H1 (cell line): ENCODE results near the gene SCO2. TPM values are rescaled to one million over a fixed set of nuclear protein-coding genes. Genes with fewer than 3 reads are reported as not detected.

Source experiments
- CTCF ChIA-PET: fragments of 300-600 bp; sonication (Branson Sonifier 250); formaldehyde crosslinking; loops from one replicate; lab custom pipeline; 2021; ENCODE audit not compliant: partially characterized antibody; lab: Charles Lee
- POLR2A ChIA-PET: fragments of 300-600 bp; sonication (Branson Sonifier 250); formaldehyde crosslinking; loops from one replicate; lab custom pipeline; 2021; ENCODE audit warnings: inconsistent platforms; ENCODE audit not compliant: partially characterized antibody; lab: Charles Lee
- DNase-seq, 2 experiments: peaks; one replicate each; pipeline versions ENCODE4 v3.0.0 to v3.0.0-alpha.2; 2010 to 2022; ENCODE audit warnings: low spot score in 2 of 2, low read depth in 1 of 2, mixed read lengths in 1 of 2
- FAIRE-seq: peaks from 2 replicates; lab custom pipeline; 2011; peaks lifted over from hg19 to GRCh38; lab: Jason Lieb, UNC
- H2AFZ ChIP-seq: 2 replicates; pipeline ENCODE4 v1.8.1; 2012; ENCODE audit warnings: low read length, inconsistent platforms
- H2AK5ac ChIP-seq: 2 replicates; pipeline ENCODE4 v1.6.1; 2013; ENCODE audit warnings: low read depth, low read length
- H2BK120ac ChIP-seq: replicated peaks from 2 replicates; pipeline ENCODE3; 2013; ENCODE audit warnings: low read depth, low read length, inconsistent platforms
- H2BK12ac ChIP-seq: 2 replicates; pipeline ENCODE4 v1.6.1; 2013; ENCODE audit warnings: low read depth, low read length
- H2BK15ac ChIP-seq: 2 replicates; pipeline ENCODE4 v1.6.1; 2013; ENCODE audit warnings: low read length
- H2BK20ac ChIP-seq: 2 replicates; pipeline ENCODE4 v1.6.1; 2013; ENCODE audit warnings: low read length
- H2BK5ac ChIP-seq: 2 replicates; pipeline ENCODE4 v1.6.1; 2013; ENCODE audit warnings: low read depth, low read length
- H3K14ac ChIP-seq: 2 replicates; pipeline ENCODE4 v1.6.1; 2013; ENCODE audit warnings: inconsistent platforms; ENCODE audit not compliant: insufficient read length
- H3K18ac ChIP-seq: 2 replicates; pipeline ENCODE4 v1.6.1; 2013; ENCODE audit warnings: low read length; ENCODE audit errors: extremely low read depth
- H3K23ac ChIP-seq: 2 replicates; pipeline ENCODE4 v1.6.1; 2013; ENCODE audit warnings: inconsistent platforms; ENCODE audit not compliant: insufficient read length
- H3K23me2 ChIP-seq: 2 replicates; pipeline ENCODE4 v1.6.1; 2013; ENCODE audit warnings: low read depth, low read length
- H3K27ac ChIP-seq: 2 replicates; pipeline ENCODE4 v1.6.1; 2011; ENCODE audit warnings: low read depth, low read length, inconsistent platforms
- H3K27me3 ChIP-seq, 4 experiments: replicated peaks in 1 of 4; 1 replicate in 1 of 4; 2 replicates in 3 of 4; pipeline versions ENCODE4 v1.6.1 to v1.8.1; 2011 to 2013; ENCODE audit warnings: low read length in 3 of 4, mild to moderate bottlenecking in 3 of 4, inconsistent platforms in 2 of 4, mixed read lengths in 2 of 4, moderate library complexity in 1 of 4; ENCODE audit not compliant: control insufficient read depth in 3 of 4, insufficient read depth in 3 of 4; ENCODE audit errors: extremely low read depth in 1 of 4
- H3K36me3 ChIP-seq, 4 experiments: 2 replicates each; pipeline versions ENCODE4 v1.6.1 to v1.8.1; 2011 to 2013; ENCODE audit warnings: mild to moderate bottlenecking in 4 of 4, low read length in 3 of 4, moderate library complexity in 2 of 4, control low read depth in 1 of 4, inconsistent platforms in 1 of 4; ENCODE audit not compliant: insufficient read depth in 4 of 4, control insufficient read depth in 2 of 4
- H3K4ac ChIP-seq: replicated peaks from 2 replicates; pipeline ENCODE3; 2013; ENCODE audit warnings: low read length, low read depth, mixed read lengths, inconsistent platforms; ENCODE audit not compliant: insufficient read length
- H3K4me1 ChIP-seq, 4 experiments: replicated peaks in 1 of 4; 1 replicate in 1 of 4; 2 replicates in 3 of 4; pipeline versions ENCODE4 v1.6.1 to v1.8.1; 2011 to 2013; ENCODE audit warnings: low read length in 3 of 4, inconsistent platforms in 2 of 4, mixed read lengths in 1 of 4; ENCODE audit not compliant: insufficient read depth in 4 of 4, control insufficient read depth in 3 of 4
- H3K4me2 ChIP-seq, 2 experiments: 2 replicates each; pipeline versions ENCODE4 v1.6.1 to v1.8.1; 2011 to 2013; ENCODE audit warnings: low read depth in 2 of 2, low read length in 2 of 2, control low read depth in 1 of 2, inconsistent platforms in 1 of 2, mild to moderate bottlenecking in 1 of 2; ENCODE audit not compliant: insufficient read depth in 1 of 2
- H3K4me3 ChIP-seq, 4 experiments: fragments of 200-600, 300-600 bp in 1 of 4; sonication (generic), shearing (Covaris generic), sonication (Bioruptor Twin) in 1 of 4; 2 replicates each; pipeline versions ENCODE4 v1.5.1 to v1.8.1; 2011 to 2016; ENCODE audit warnings: low read length in 4 of 4, low read depth in 3 of 4, control low read depth in 2 of 4, inconsistent platforms in 2 of 4, mild to moderate bottlenecking in 2 of 4, mixed read lengths in 1 of 4, moderate library complexity in 1 of 4; ENCODE audit not compliant: insufficient read depth in 2 of 4; ENCODE audit errors: extremely low read depth in 1 of 4
- H3K56ac ChIP-seq: replicated peaks from 2 replicates; pipeline ENCODE3; 2013; ENCODE audit warnings: low read depth, mild to moderate bottlenecking, mixed read lengths, low read length, inconsistent platforms; ENCODE audit not compliant: insufficient read length
- H3K79me1 ChIP-seq: 2 replicates; pipeline ENCODE4 v1.6.1; 2013; ENCODE audit warnings: low read depth, low read length, control low read depth
- H3K79me2 ChIP-seq, 2 experiments: 2 replicates each; pipeline versions ENCODE4 v1.6.1 to v1.8.1; 2012 to 2013; ENCODE audit warnings: low read length in 2 of 2, mild to moderate bottlenecking in 2 of 2, inconsistent platforms in 1 of 2; ENCODE audit not compliant: insufficient read depth in 2 of 2, control insufficient read depth in 1 of 2
- H3K9ac ChIP-seq, 4 experiments: replicated peaks in 1 of 4; 1 replicate in 1 of 4; 2 replicates in 3 of 4; pipeline versions ENCODE4 v1.6.1 to v1.8.1; 2011 to 2013; ENCODE audit warnings: low read depth in 3 of 4, low read length in 3 of 4, control low read depth in 2 of 4, mild to moderate bottlenecking in 2 of 4, moderate library complexity in 2 of 4, inconsistent platforms in 1 of 4; ENCODE audit errors: extremely low read depth in 1 of 4
- H3K9me3 ChIP-seq, 2 experiments: 2 replicates each; pipeline versions ENCODE4 v1.6.1 to v1.8.1; 2012 to 2013; ENCODE audit warnings: mild to moderate bottlenecking in 2 of 2, moderate library complexity in 2 of 2, control low read depth in 1 of 2, inconsistent platforms in 1 of 2, low read depth in 1 of 2, low read length in 1 of 2, mixed read lengths in 1 of 2; ENCODE audit not compliant: insufficient read depth in 2 of 2
- H4K20me1 ChIP-seq, 2 experiments: replicated peaks in 1 of 2; 2 replicates each; pipeline versions ENCODE3 to v1.8.1; 2011 to 2013; ENCODE audit warnings: inconsistent platforms in 2 of 2, low read length in 2 of 2, mild to moderate bottlenecking in 1 of 2; ENCODE audit not compliant: insufficient read depth in 2 of 2, control insufficient read depth in 1 of 2
- H4K5ac ChIP-seq: 2 replicates; pipeline ENCODE4 v1.6.1; 2013; ENCODE audit warnings: low read length, low read depth, mixed read lengths, inconsistent platforms; ENCODE audit not compliant: insufficient read length
- H4K8ac ChIP-seq: 2 replicates; pipeline ENCODE4 v1.8.0; 2013; ENCODE audit warnings: mild to moderate bottlenecking, moderate library complexity, low read length, inconsistent platforms; ENCODE audit not compliant: insufficient read depth; ENCODE audit errors: extremely low read depth
- H4K91ac ChIP-seq: replicated peaks from 2 replicates; pipeline ENCODE3; 2013; ENCODE audit warnings: low read length, mixed read lengths, inconsistent platforms; ENCODE audit not compliant: insufficient read length
- CBX5 ChIP-seq: fragments of 300-800, 300-1000 bp; sonication (generic); IDR thresholded peaks from 2 replicates; pipeline ENCODE4 v1.7.1; 2016; ENCODE audit warnings: antibody characterized with exemption, low read length, low read depth
- CREB1 ChIP-seq: IDR thresholded peaks from 2 replicates; pipeline ENCODE4 v1.6.1; 2012; ENCODE audit warnings: inconsistent platforms
- EZH2 ChIP-seq: fragments of 200-600 bp; sonication (generic); IDR thresholded peaks from 2 replicates; pipeline ENCODE4 v1.7.1; 2012; ENCODE audit warnings: low read depth, mild to moderate bottlenecking, moderate library complexity, low read length, inconsistent platforms; ENCODE audit not compliant: severe bottlenecking
- FOSL1 ChIP-seq: IDR thresholded peaks from 2 replicates; pipeline ENCODE4 v1.6.1; 2011; ENCODE audit warnings: mild to moderate bottlenecking, low read depth, low read length, moderate library complexity; ENCODE audit not compliant: insufficient read depth
- GABPA ChIP-seq: IDR thresholded peaks from 2 replicates; pipeline ENCODE4 v1.6.1; 2011; ENCODE audit warnings: mild to moderate bottlenecking, low read length, moderate library complexity, borderline replicate concordance; ENCODE audit not compliant: insufficient read depth
- HDAC6 ChIP-seq: IDR thresholded peaks from one replicate; pipeline ENCODE4 v1.7.1; 2012; ENCODE audit warnings: low read depth, mild to moderate bottlenecking, inconsistent platforms, low read length, moderate library complexity
- KDM1A ChIP-seq: fragments of 200-600, 300-600 bp; sonication (generic); IDR thresholded peaks from 2 replicates; pipeline ENCODE4 v1.7.1; 2016; ENCODE audit warnings: mild to moderate bottlenecking, low read length, borderline replicate concordance
- MAX ChIP-seq: IDR thresholded peaks from 2 replicates; pipeline ENCODE4 v1.6.1; 2012; ENCODE audit warnings: inconsistent platforms
- RAD21 ChIP-seq, 2 experiments: IDR thresholded peaks in 1 of 2; conservative IDR thresholded peaks in 1 of 2; 2 replicates each; pipeline ENCODE4 v1.6.1; 2011; ENCODE audit warnings: low read depth in 2 of 2, low read length in 2 of 2, improper control_type of control experiment in 1 of 2, inconsistent platforms in 1 of 2, mild to moderate bottlenecking in 1 of 2, moderate library complexity in 1 of 2
- SAP30 ChIP-seq: fragments of 300-600 bp; sonication (generic); IDR thresholded peaks from 2 replicates; pipeline ENCODE4 v1.7.1; 2012; ENCODE audit warnings: low read length, moderate library complexity, mild to moderate bottlenecking, inconsistent platforms; ENCODE audit not compliant: insufficient read depth, insufficient replicate concordance
- TAF7 ChIP-seq: optimal IDR thresholded peaks from 2 replicates; pipeline ENCODE3; 2011; ENCODE audit warnings: low read depth, mild to moderate bottlenecking, inconsistent platforms, low read length, moderate library complexity, borderline replicate concordance
- TCF12 ChIP-seq: IDR thresholded peaks from 2 replicates; pipeline ENCODE4 v1.6.1; 2011; ENCODE audit warnings: low read depth, mild to moderate bottlenecking, low read length
- WGBS, 2 experiments: shearing (Covaris generic) in 1 of 2; methylation state at CpG; one replicate each; pipeline versions ENCODE4 v1.1.6 to v1.1.7; 2013 to 2015; ENCODE audit warnings: low lambda C conversion rate in 2 of 2, mixed read lengths in 2 of 2, inconsistent platforms in 1 of 2, low coverage in 1 of 2, missing lambda C conversion rate in 1 of 2; ENCODE audit not compliant: insufficient replicate concordance in 2 of 2, insufficient coverage in 1 of 2, insufficient read length in 1 of 2; ENCODE audit errors: extremely low coverage in 1 of 2, missing lambda C conversion rate in 1 of 2; 5-methylcytosine and 5-hydroxymethylcytosine counted together
- polyA plus RNA-seq, 7 experiments: library from polyadenylated mRNA; depleted of rRNA in 3 of 7; stranded (reverse) in 5 of 7; unstranded in 2 of 7; fragments of >200 nt in 5 of 7; fragments of 200-250 nt in 2 of 7; gene quantifications; 1 replicate in 5 of 7; 2 replicates in 1 of 7; 4 replicates in 1 of 7; pipeline versions ENCODE4 v1.2.1 to v1.2.3, GENCODE V29; 2011 to 2013; ENCODE audit warnings: missing spikeins in 2 of 7, mixed read lengths in 2 of 7
- total RNA-seq: library from RNA; stranded (reverse); fragmentation: NEBNext Ultra II Directional; extraction: Animal tissue kit (Norgen Biotek cat#: 25700); gene quantifications from 2 replicates; pipeline ENCODE4 v1.2.1, GENCODE V29; 2021

SCO2 gene
- total and polyA plus RNA-seq, 2 of the 8 experiments (the other 6 are each of a cell fraction or from before 2014, with no cell fraction given) = 2.0 TPM; not detected in 1

- no peak overlapping the region for H4K5ac ChIP-seq
- H3K18ac ChIP-seq = no peak overlapping the region
- ChIA-PET POLR2A (interaction anchor here (3.4 kb wide), 1 partner anchor 16 kb away, joined by 21 read pairs; no protein-coding TSS in a partner anchor), CTCF (interaction anchor here (0.6 to 1.5 kb wide), 3 partner anchors 11 to 34 kb away, joined by 3 to 5 read pairs (median 4); no protein-coding TSS in a partner anchor)
- FAIRE-seq = no peak
- no peak overlapping the region for H3K4ac ChIP-seq
- H2AFZ ChIP-seq = no peak overlapping the region
- H2BK20ac ChIP-seq = no peak overlapping the region
- H3K27me3 ChIP-seq = no peaks in the 10 kb centered on the region
- H2BK120ac ChIP-seq = no peak overlapping the region
- no peaks in the 10 kb centered on the region for H3K9me3 ChIP-seq
- H4K20me1 ChIP-seq = peaks cover 0 to 4% of the 10 kb centered on the region in 2 experiments
- no peak overlapping the region for H4K8ac ChIP-seq
- no peak overlapping the region for H3K14ac ChIP-seq
- no peak overlapping the region for H2AK5ac ChIP-seq
- H3K4me3 ChIP-seq = no peak overlapping the region
- H3K23me2 ChIP-seq = no peaks in the 10 kb centered on the region
- no peak overlapping the region for H3K23ac ChIP-seq
- no peak overlapping the region for H3K27ac ChIP-seq
- no peak overlapping the region for H3K4me2 ChIP-seq
- no peak overlapping the region for H2BK12ac ChIP-seq
- H3K56ac ChIP-seq = no peak overlapping the region
- H3K4me1 ChIP-seq = peaks cover 0 to 3% (median 0%) of the 10 kb centered on the region in 4 experiments; a peak in 2 of 7 replicates
- H4K91ac ChIP-seq = no peak overlapping the region
- peaks cover 0 to 8% (median 0%) of the 10 kb centered on the region in 4 experiments; a peak in 2 of 8 replicates for H3K36me3 ChIP-seq
- no peaks in the 10 kb centered on the region for H3K79me1 ChIP-seq
- no peak for DNase-seq
- H3K9ac ChIP-seq = no peak overlapping the region
- H2BK15ac ChIP-seq = no peak overlapping the region
- H3K79me2 ChIP-seq = no peaks in the 10 kb centered on the region
- WGBS, 2 experiments = 95% methylated on average over 12 of the region's 12 CpGs; no CpG with 5 or more reads in 1 of the 2 experiments
- H2BK5ac ChIP-seq = no peak overlapping the region
- TF ChIP-seq CBX5 (no peak), TAF7 (no peak), RAD21 (IDR thresholded peaks at IDR 0.05 in 1 of 2, conservative IDR thresholded peaks at IDR 0.05 in 1 of 2; ENCODE audit: low read depth in 2 of 2, low read length in 2 of 2) (no peak), CREB1 (no peak), HDAC6 (no peak), GABPA (no peak), MAX (no peak), EZH2 (no peak), SAP30 (no peak), KDM1A (no peak), FOSL1 (no peak), TCF12 (no peak)
These were observed 24.9 kb downstream of the SCO2 start for GRCh38 chr22:50500452-50500851.
